OCI-M2 (cell line): ENCODE results near the gene CEP85L.
"Not testable (repeated sequence)": the region's sequence is repeated elsewhere in the genome, so short reads cannot be mapped to it uniquely, and the experiment has no call there.

Experiments used
- DNase-seq: peaks from one replicate; lab custom pipeline; 2025; ENCODE audit not compliant: unreplicated experiment; lab: John Stamatoyannopoulos, UW

Gene CEP85L

GRCh38 chr6:118434147-118434546, 217.2 kb downstream of the CEP85L start:
- DNase-seq: not testable (repeated sequence)

GRCh38 chr6:118421312-118421711, 230.1 kb downstream of the CEP85L start:
- DNase-seq: not testable (repeated sequence)

GRCh38 chr6:118419448-118420394, 231.7 kb downstream of the CEP85L start:
- no peak for DNase-seq
